ENCODE data around the gene DEPDC5.

Gene DEPDC5

GRCh38 chr22:31820655-31821054 lies 66.8 kb downstream of the DEPDC5 start:
- H3K27me3 ChIP-seq (replicated peaks; ENCODE audit: control insufficient read depth, insufficient read depth, low read length) = no peaks in the 10 kb centered on the region
- no peak overlapping the region for H3K4me3 ChIP-seq (replicated peaks; ENCODE audit: low read depth, low read length)
- DNase-seq (ENCODE audit: extremely low read depth, insufficient read length) = no peak
- no peak for TF ChIP-seq CTCF (IDR thresholded peaks at IDR 0.05; ENCODE audit: insufficient read depth, low read length, poor library complexity, severe bottlenecking)
- peaks cover 27% of the 10 kb centered on the region for H3K36me3 ChIP-seq (ENCODE audit: control insufficient read depth, insufficient read depth, low read length)

- H3K27me3 ChIP-seq (replicated peaks; ENCODE audit: control insufficient read depth, insufficient read depth, low read length) = no peaks in the 10 kb centered on the region
- no peak overlapping the region for H3K4me3 ChIP-seq (replicated peaks; ENCODE audit: low read depth, low read length)
- TF ChIP-seq CTCF (IDR thresholded peaks at IDR 0.05; ENCODE audit: insufficient read depth, low read length, poor library complexity, severe bottlenecking) = no peak
- no peak for DNase-seq (ENCODE audit: extremely low read depth, insufficient read length)
- H3K36me3 ChIP-seq (ENCODE audit: control insufficient read depth, insufficient read depth, low read length) = peaks cover 26% of the 10 kb centered on the region
Measured at GRCh38 chr22:31821572-31821971, 67.8 kb downstream of the DEPDC5 start.

- DNase-seq (ENCODE audit: extremely low read depth, insufficient read length) = no peak
- TF ChIP-seq CTCF (IDR thresholded peaks at IDR 0.05; ENCODE audit: insufficient read depth, low read length, poor library complexity, severe bottlenecking) = no peak
- no peaks in the 10 kb centered on the region for H3K27me3 ChIP-seq (replicated peaks; ENCODE audit: control insufficient read depth, insufficient read depth, low read length)
- H3K4me3 ChIP-seq (replicated peaks; ENCODE audit: low read depth, low read length) = no peak overlapping the region
- peaks cover 27% of the 10 kb centered on the region for H3K36me3 ChIP-seq (ENCODE audit: control insufficient read depth, insufficient read depth, low read length)
Measured at GRCh38 chr22:31822523-31822922, 68.7 kb downstream of the DEPDC5 start.

- TF ChIP-seq CTCF (IDR thresholded peaks at IDR 0.05; ENCODE audit: insufficient read depth, low read length, poor library complexity, severe bottlenecking) = no peak
- H3K27me3 ChIP-seq (replicated peaks; ENCODE audit: control insufficient read depth, insufficient read depth, low read length) = no peaks in the 10 kb centered on the region
- no peak for DNase-seq (ENCODE audit: extremely low read depth, insufficient read length)
- H3K36me3 ChIP-seq (ENCODE audit: control insufficient read depth, insufficient read depth, low read length) = peaks cover 19% of the 10 kb centered on the region
- no peak overlapping the region for H3K4me3 ChIP-seq (replicated peaks; ENCODE audit: low read depth, low read length)
Measured at GRCh38 chr22:31825513-31825912, 71.7 kb downstream of the DEPDC5 start.

GRCh38 chr22:31826443-31826842 lies 72.6 kb downstream of the DEPDC5 start:
- no peak for DNase-seq (ENCODE audit: extremely low read depth, insufficient read length)
- no peak for TF ChIP-seq CTCF (IDR thresholded peaks at IDR 0.05; ENCODE audit: insufficient read depth, low read length, poor library complexity, severe bottlenecking)
- Histone ChIP-seq H3K36me3 (ENCODE audit: control insufficient read depth, insufficient read depth, low read length) (peaks cover 13% of the 10 kb centered on the region), H3K27me3 (replicated peaks; ENCODE audit: control insufficient read depth, insufficient read depth, low read length) (no peaks in the 10 kb centered on the region), H3K4me3 (replicated peaks; ENCODE audit: low read depth, low read length) (no peak overlapping the region)

GRCh38 chr22:31828739-31829138 lies 74.9 kb downstream of the DEPDC5 start:
- no peak for TF ChIP-seq CTCF (IDR thresholded peaks at IDR 0.05; ENCODE audit: insufficient read depth, low read length, poor library complexity, severe bottlenecking)
- H3K27me3 ChIP-seq (replicated peaks; ENCODE audit: control insufficient read depth, insufficient read depth, low read length) = no peaks in the 10 kb centered on the region
- H3K4me3 ChIP-seq (replicated peaks; ENCODE audit: low read depth, low read length) = no peak overlapping the region
- DNase-seq (ENCODE audit: extremely low read depth, insufficient read length) = no peak
- peaks cover 5% of the 10 kb centered on the region for H3K36me3 ChIP-seq (ENCODE audit: control insufficient read depth, insufficient read depth, low read length)
